D721Med (cell line): ENCODE data around the gene WDR88.
"Not testable (repeated sequence)": the region's sequence is repeated elsewhere in the genome, so short reads cannot be mapped to it uniquely, and the experiment has no call there.

ENCODE experiments used
- DNase-seq: peaks from one replicate; pipeline ENCODE4 v3.0.0; 2011; ENCODE audit warnings: low spot score; ENCODE audit not compliant: insufficient read length
- FAIRE-seq: peaks from 2 replicates; lab custom pipeline; 2011; peaks lifted over from hg19 to GRCh38; lab: Jason Lieb, UNC
- CTCF ChIP-seq: IDR thresholded peaks from 2 replicates; pipeline ENCODE4 v1.5.1; 2012; ENCODE audit warnings: mild to moderate bottlenecking, control low read depth; ENCODE audit not compliant: insufficient read depth; ENCODE audit errors: missing control alignments

The WDR88 gene

GRCh38 chr19:33208371-33208895, 76.5 kb downstream of the WDR88 start:
- no peak for FAIRE-seq
- no peak for DNase-seq
- no peak for TF ChIP-seq CTCF

GRCh38 chr19:33208904-33209849, 77.3 kb downstream of the WDR88 start:
- DNase-seq (no peak), FAIRE-seq (no peak)
- no peak for TF ChIP-seq CTCF

GRCh38 chr19:33209850-33210230, 77.9 kb downstream of the WDR88 start:
- not testable (repeated sequence) for FAIRE-seq, DNase-seq

GRCh38 chr19:33210266-33210940, 78.5 kb downstream of the WDR88 start:
- TF ChIP-seq CTCF: no peak
- DNase-seq (no peak), FAIRE-seq (no peak)

- no peak for FAIRE-seq
- no peak for TF ChIP-seq CTCF
- no peak for DNase-seq
These were observed 80.0 kb downstream of the WDR88 start for GRCh38 chr19:33211794-33212435.

GRCh38 chr19:33212436-33213172, 80.7 kb downstream of the WDR88 start:
- DNase-seq (no peak), FAIRE-seq (no peak)
- no peak for TF ChIP-seq CTCF

GRCh38 chr19:33214596-33214995, 82.7 kb downstream of the WDR88 start:
- DNase-seq (peak; percentile 72), FAIRE-seq (no peak)
- TF ChIP-seq CTCF: peak; percentile 40
